Ovary (tissue), 3 donors: ENCODE measurements around the gene ROBO1.

Experiments used
- CTCF ChIP-seq, 3 donors: fragments of 450-650 bp in 2 of 3; fragments of 200-600 bp in 1 of 3; IDR thresholded peaks; one replicate each; pipeline versions ENCODE4 v1.5.1 to v1.8.0; 2016 to 2022; ENCODE audit warnings: antibody characterized with exemption in 3 of 3, mild to moderate bottlenecking in 1 of 3
- EP300 ChIP-seq: sonication (generic); formaldehyde crosslinking; IDR thresholded peaks from one replicate; pipeline ENCODE4 v1.6.1; 2017; ENCODE audit warnings: antibody characterized with exemption
- donor health status: DM: no; HTN: no; CAD: no.

GRCh38 chr3:79367803-79368202, 400.0 kb downstream of the ROBO1 start:
- no peak for TF ChIP-seq CTCF (IDR thresholded peaks at IDR 0.05)
- TF ChIP-seq EP300 = no peak
